Endothelial cell of umbilical vein (primary cell): ENCODE measurements around the gene RNF25. TPM values are rescaled to one million over a fixed set of nuclear protein-coding genes. Genes with fewer than 3 reads are reported as not detected.

ENCODE experiments used
- BruUV-seq: library from RNA; stranded (reverse); fragments of 400-500 nt; replicated peaks from 2 replicates; lab custom pipeline; 2021; lab: Mats Ljungman, UMichigan
- CTCF ChIA-PET: fragments of 300-600, 350-600 bp; sonication (Branson Sonifier 250); formaldehyde crosslinking; loops from one replicate; lab custom pipeline; 2021; ENCODE audit warnings: antibody characterized with exemption, inconsistent platforms; lab: Charles Lee
- POLR2A ChIA-PET: fragments of 300-600, 350-600 bp; sonication (Branson Sonifier 250); formaldehyde crosslinking; loops from one replicate; lab custom pipeline; 2021; ENCODE audit warnings: antibody characterized with exemption, inconsistent platforms; lab: Charles Lee
- DNase-seq: peaks from one replicate; pipeline ENCODE4 v3.0.0-alpha.2; 2011; ENCODE audit warnings: low read depth, low spot score
- FAIRE-seq: peaks from 2 replicates; lab custom pipeline; 2011; peaks lifted over from hg19 to GRCh38; lab: Jason Lieb, UNC
- H2AFZ ChIP-seq: 2 replicates; pipeline ENCODE4 v1.6.0; 2012; ENCODE audit warnings: low read depth, low read length, control low read depth, inconsistent platforms
- H3K27ac ChIP-seq: 2 replicates; pipeline ENCODE4 v1.5.1; 2011; ENCODE audit warnings: low read depth, mild to moderate bottlenecking, control low read depth, low read length, moderate library complexity; ENCODE audit not compliant: insufficient read depth
- H3K27me3 ChIP-seq, 2 experiments: 2 replicates each; pipeline versions ENCODE4 v1.6.0 to v1.6.1; 2011; ENCODE audit warnings: low read length in 2 of 2, mixed read lengths in 1 of 2; ENCODE audit not compliant: control insufficient read depth in 2 of 2, insufficient read depth in 2 of 2
- H3K36me3 ChIP-seq, 2 experiments: 2 replicates in 1 of 2; 3 replicates in 1 of 2; pipeline ENCODE4 v1.5.1; 2011; ENCODE audit warnings: low read length in 2 of 2, mild to moderate bottlenecking in 1 of 2, moderate library complexity in 1 of 2; ENCODE audit not compliant: control insufficient read depth in 2 of 2, insufficient read depth in 2 of 2; ENCODE audit errors: extremely low read depth in 1 of 2
- H3K4me1 ChIP-seq: 3 replicates; pipeline ENCODE4 v1.5.1; 2011; ENCODE audit warnings: mild to moderate bottlenecking, low read length; ENCODE audit not compliant: control insufficient read depth, insufficient read depth; ENCODE audit errors: extremely low read depth
- H3K4me2 ChIP-seq: 2 replicates; pipeline ENCODE4 v1.6.1; 2011; ENCODE audit warnings: low read length, control low read depth, mixed read lengths; ENCODE audit not compliant: insufficient read depth
- H3K4me3 ChIP-seq, 3 experiments: fragments of 200-600 bp in 1 of 3; sonication (generic), shearing (Covaris generic) in 1 of 3; replicated peaks in 1 of 3; 2 replicates each; pipeline ENCODE4 v1.5.1; 2011 to 2016; ENCODE audit warnings: control low read depth in 3 of 3, low read length in 3 of 3, mild to moderate bottlenecking in 2 of 3, inconsistent platforms in 1 of 3, low read depth in 1 of 3, moderate library complexity in 1 of 3; ENCODE audit not compliant: insufficient read depth in 1 of 3
- H3K79me2 ChIP-seq: 2 replicates; pipeline ENCODE4 v1.6.0; 2012; ENCODE audit warnings: low read length, inconsistent platforms; ENCODE audit not compliant: control insufficient read depth, insufficient read depth
- H3K9ac ChIP-seq: replicated peaks from 2 replicates; pipeline ENCODE3; 2011; ENCODE audit warnings: low read length, control low read depth; ENCODE audit not compliant: insufficient read depth; ENCODE audit errors: extremely low read depth
- H3K9me1 ChIP-seq: replicated peaks from 3 replicates; pipeline ENCODE4 v1.6.0; 2011; ENCODE audit warnings: mild to moderate bottlenecking, low read length; ENCODE audit not compliant: control insufficient read depth, insufficient read depth; ENCODE audit errors: extremely low read depth
- H3K9me3 ChIP-seq: replicated peaks from 2 replicates; pipeline ENCODE4 v1.5.1; 2012; ENCODE audit warnings: low read length, inconsistent platforms; ENCODE audit not compliant: control insufficient read depth, insufficient read depth
- H4K20me1 ChIP-seq: replicated peaks from 2 replicates; pipeline ENCODE3; 2011; ENCODE audit warnings: mild to moderate bottlenecking, low read length; ENCODE audit not compliant: control insufficient read depth, insufficient read depth; ENCODE audit errors: extremely low read depth
- CTCF ChIP-seq, 2 donors: IDR thresholded peaks; 1 replicate in 1 of 2; 2 replicates in 1 of 2; pipeline ENCODE4 v1.5.1; 2011; ENCODE audit warnings: low read length in 2 of 2, mild to moderate bottlenecking in 2 of 2, moderate library complexity in 2 of 2, control low read depth in 1 of 2, inconsistent platforms in 1 of 2, low read depth in 1 of 2; ENCODE audit not compliant: insufficient read depth in 1 of 2; ENCODE audit errors: extremely low read depth in 1 of 2
- EZH2 ChIP-seq: IDR thresholded peaks from 2 replicates; pipeline ENCODE4 v1.6.1; 2012; ENCODE audit warnings: borderline replicate concordance, low read depth, mild to moderate bottlenecking, moderate library complexity, low read length, inconsistent platforms; ENCODE audit not compliant: severe bottlenecking
- FOS ChIP-seq: IDR thresholded peaks from 2 replicates; pipeline ENCODE4 v1.6.1; 2011; ENCODE audit warnings: mild to moderate bottlenecking, low read length, moderate library complexity, borderline replicate concordance; ENCODE audit not compliant: insufficient read depth
- GATA2 ChIP-seq: IDR thresholded peaks from 2 replicates; pipeline ENCODE4 v1.7.0; 2011; ENCODE audit warnings: low read depth, mild to moderate bottlenecking, moderate library complexity, mixed read lengths, low read length; ENCODE audit not compliant: insufficient read length, insufficient read depth
- JUN ChIP-seq: IDR thresholded peaks from 2 replicates; pipeline ENCODE4 v1.6.1; 2011; ENCODE audit warnings: borderline replicate concordance, low read depth; ENCODE audit not compliant: insufficient read length, insufficient read depth
- MYC ChIP-seq: IDR thresholded peaks from one replicate; pipeline ENCODE4 v1.6.1; 2011; ENCODE audit warnings: mild to moderate bottlenecking, low read depth, low read length
- POLR2A ChIP-seq: IDR thresholded peaks from 2 replicates; pipeline ENCODE4 v1.6.1; 2012; ENCODE audit warnings: low read depth, mild to moderate bottlenecking, control low read depth, low read length
- POLR2AphosphoS5 ChIP-seq: IDR thresholded peaks from 2 replicates; pipeline ENCODE4 v1.6.1; 2012; ENCODE audit warnings: low read depth, mild to moderate bottlenecking, control low read depth, low read length, moderate library complexity; ENCODE audit not compliant: insufficient read depth
- dilution Hi-C: fragments of 300-500 bp; cut with MboI; formaldehyde crosslinking; loops from one replicate; pipeline ENCODE4 v1.15.0; 2019; ENCODE audit warnings: low sequenced_read_pairs; ENCODE audit not compliant: extremely low pct_ligation_motif_present
- intact Hi-C: fragments of 100-400 bp; cut with micrococcal nuclease; formaldehyde crosslinking; loops from one replicate; pipeline ENCODE4 v1.10.0; 2022
- polyA plus RNA-seq, 4 experiments: library from polyadenylated mRNA; depleted of rRNA in 3 of 4; stranded (reverse) in 3 of 4; unstranded in 1 of 4; fragments of >200 nt; gene quantifications; 2 replicates each; pipeline versions ENCODE4 v1.2.1 to v1.2.3, GENCODE V29; 2011 to 2012; ENCODE audit warnings: missing spikeins in 1 of 4
- total RNA-seq: library from RNA; stranded (reverse); gene quantifications from 2 replicates; pipeline ENCODE4 v1.2.3, GENCODE V29; 2021
- TF ChIP-seq, protein P1 (sequence below): IDR thresholded peaks from 2 replicates; pipeline ENCODE4 v1.6.1; 2011; ENCODE audit not compliant: insufficient read depth, insufficient read length

RNF25 gene
- total and polyA plus RNA-seq, 2 donors (not counting 3 experiments of a cell fraction or from before 2014, with no cell fraction given): 38.2 to 61.1 TPM

GRCh38 chr2:218644721-218645120 is 27.1 kb downstream of the RNF25 start:
- peaks cover 9% of the 10 kb centered on the region for H3K79me2 ChIP-seq
- H3K9ac ChIP-seq: no peak overlapping the region
- no peaks in the 10 kb centered on the region for H3K9me1 ChIP-seq
- no peaks in the 10 kb centered on the region for H3K9me3 ChIP-seq
- no TSS peak for BruUV-seq
- no peaks in the 10 kb centered on the region for H3K27me3 ChIP-seq
- H4K20me1 ChIP-seq: no peaks in the 10 kb centered on the region
- peaks cover 26 to 56% of the 10 kb centered on the region in 2 experiments for H3K36me3 ChIP-seq
- FAIRE-seq (no peak), DNase-seq (no peak)
- peaks cover 6% of the 10 kb centered on the region for H3K4me1 ChIP-seq
- CTCF ChIA-PET: no interaction called here
- no peak overlapping the region for H3K4me2 ChIP-seq
- no peak overlapping the region for H2AFZ ChIP-seq
- TF ChIP-seq JUN (no peak), CTCF (IDR thresholded peaks at IDR 0.05; ENCODE audit: extremely low read depth in 1 of 2, insufficient read depth in 1 of 2, low read depth in 1 of 2, low read length in 2 of 2) (no peak), POLR2AphosphoS5 (no peak), FOS (no peak), EZH2 (no peak), MYC (no peak), POLR2A (no peak), GATA2 (no peak)
- TF ChIP-seq, protein P1, sequence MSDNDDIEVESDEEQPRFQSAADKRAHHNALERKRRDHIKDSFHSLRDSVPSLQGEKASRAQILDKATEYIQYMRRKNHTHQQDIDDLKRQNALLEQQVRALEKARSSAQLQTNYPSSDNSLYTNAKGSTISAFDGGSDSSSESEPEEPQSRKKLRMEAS: no peak
- intact Hi-C loops: loop anchor here (5.0 kb wide), 1 partner anchor 372 kb away; the partner anchor contains the start of genes AAMP and PNKD
- H3K4me3 ChIP-seq: no peak overlapping the region
- dilution Hi-C loops: loop anchor here (5.0 kb wide), 1 partner anchor 77 kb away; the partner anchor contains the start of genes CNOT9 and USP37
- peak overlapping the region; percentile 23 for H3K27ac ChIP-seq
- POLR2A ChIA-PET: no interaction called here
